Stomach smooth muscle (tissue), 2 donors: ENCODE data around the gene DUSP16.
"Not testable (repeated sequence)": the region's sequence is repeated elsewhere in the genome, so short reads cannot be mapped to it uniquely, and the experiment has no call there.

Source experiments
- H3K27ac ChIP-seq: one replicate; pipeline ENCODE4 v1.7.0; 2013; ENCODE audit warnings: mild to moderate bottlenecking, low read length, inconsistent platforms
- H3K27me3 ChIP-seq, 2 donors: one replicate each; pipeline ENCODE4 v1.7.0; 2013; ENCODE audit warnings: low read length in 2 of 2; ENCODE audit not compliant: insufficient read depth in 2 of 2, control insufficient read depth in 1 of 2
- H3K36me3 ChIP-seq, 2 donors: one replicate each; pipeline ENCODE4 v1.7.0; 2013; ENCODE audit warnings: low read length in 2 of 2; ENCODE audit not compliant: control insufficient read depth in 2 of 2, insufficient read depth in 2 of 2
- H3K4me1 ChIP-seq: one replicate; pipeline ENCODE4 v1.7.0; 2013; ENCODE audit warnings: low read length; ENCODE audit not compliant: control insufficient read depth, insufficient read depth
- H3K4me3 ChIP-seq, 2 donors: one replicate each; pipeline ENCODE4 v1.7.0; 2013; ENCODE audit warnings: low read length in 2 of 2
- H3K9ac ChIP-seq, 2 donors: one replicate each; pipeline ENCODE4 v1.7.0; 2013; ENCODE audit warnings: low read length in 2 of 2, mild to moderate bottlenecking in 1 of 2
- H3K9me3 ChIP-seq, 2 donors: one replicate each; pipeline ENCODE4 v1.7.0; 2013; ENCODE audit warnings: low read length in 2 of 2; ENCODE audit not compliant: control insufficient read depth in 2 of 2
- donor health status: healthy.
- donor health status: Pancreatic carcinoma.

Gene DUSP16

GRCh38 chr12:12508612-12509011 is 54.1 kb downstream of the DUSP16 start:
- no peak overlapping the region for H3K4me3 ChIP-seq
- H3K4me1 ChIP-seq, result no peaks in the 10 kb centered on the region
- H3K27ac ChIP-seq, result no peak overlapping the region

GRCh38 chr12:12507121-12507520 is 55.5 kb downstream of the DUSP16 start:
- Histone ChIP-seq H3K36me3 (no peaks in the 10 kb centered on the region), H3K9me3 (no peaks in the 10 kb centered on the region), H3K9ac (no peak overlapping the region), H3K4me1 (no peaks in the 10 kb centered on the region), H3K27me3 (no peaks in the 10 kb centered on the region), H3K4me3 (no peak overlapping the region), H3K27ac (no peak overlapping the region)

More at GRCh38 chr12:12508612-12509011, 54.1 kb downstream of the DUSP16 start:
- Histone ChIP-seq H3K27me3 (no peaks in the 10 kb centered on the region), H3K9me3 (no peaks in the 10 kb centered on the region), H3K36me3 (no peaks in the 10 kb centered on the region), H3K9ac (no peak overlapping the region)

- H3K27me3 ChIP-seq, result no peaks in the 10 kb centered on the region
- H3K9ac ChIP-seq, result no peak overlapping the region
- no peak overlapping the region for H3K4me3 ChIP-seq
- H3K36me3 ChIP-seq, result no peaks in the 10 kb centered on the region
- H3K9me3 ChIP-seq, result no peaks in the 10 kb centered on the region
- no peaks in the 10 kb centered on the region for H3K4me1 ChIP-seq
- H3K27ac ChIP-seq, result no peak overlapping the region
Observed at GRCh38 chr12:12506496-12506890, 56.2 kb downstream of the DUSP16 start.

GRCh38 chr12:12505544-12506495 is 56.8 kb downstream of the DUSP16 start:
- H3K4me3 ChIP-seq, result peak overlapping the region in 1 of 2 donors; percentile 9
- no peak overlapping the region for H3K9ac ChIP-seq

GRCh38 chr12:12503384-12504078 is 59.1 kb downstream of the DUSP16 start:
- Histone ChIP-seq H3K27me3 (no peaks in the 10 kb centered on the region), H3K4me3 (no peak overlapping the region), H3K36me3 (peaks cover 0 to 6% of the 10 kb centered on the region in 2 donors), H3K9ac (no peak overlapping the region), H3K4me1 (no peaks in the 10 kb centered on the region), H3K9me3 (no peaks in the 10 kb centered on the region), H3K27ac (no peak overlapping the region)

More at GRCh38 chr12:12505544-12506495, 56.8 kb downstream of the DUSP16 start:
- peak overlapping the region; percentile 26 for H3K27ac ChIP-seq
- H3K4me1 ChIP-seq, result no peaks in the 10 kb centered on the region
- no peaks in the 10 kb centered on the region for H3K9me3 ChIP-seq
- no peaks in the 10 kb centered on the region for H3K36me3 ChIP-seq
- no peaks in the 10 kb centered on the region for H3K27me3 ChIP-seq

- H3K4me3 ChIP-seq, result no peak overlapping the region
- no peak overlapping the region for H3K27ac ChIP-seq
- no peaks in the 10 kb centered on the region for H3K9me3 ChIP-seq
- H3K27me3 ChIP-seq, result no peaks in the 10 kb centered on the region
- H3K36me3 ChIP-seq, result peaks cover 0 to 6% of the 10 kb centered on the region in 2 donors
- H3K9ac ChIP-seq, result no peak overlapping the region
- H3K4me1 ChIP-seq, result no peaks in the 10 kb centered on the region
Observed at GRCh38 chr12:12502815-12503151, 59.9 kb downstream of the DUSP16 start.

GRCh38 chr12:12502130-12502814 is 60.4 kb downstream of the DUSP16 start:
- not testable (repeated sequence) for H3K4me3 ChIP-seq, H3K4me1 ChIP-seq, H3K27ac ChIP-seq, H3K27me3 ChIP-seq, H3K36me3 ChIP-seq, H3K9me3 ChIP-seq, H3K9ac ChIP-seq

GRCh38 chr12:12501121-12501520 is 61.5 kb downstream of the DUSP16 start:
- H3K27ac ChIP-seq, result no peak overlapping the region
- H3K9me3 ChIP-seq, result no peaks in the 10 kb centered on the region
- H3K9ac ChIP-seq, result no peak overlapping the region
- no peaks in the 10 kb centered on the region for H3K27me3 ChIP-seq
- H3K4me1 ChIP-seq, result no peaks in the 10 kb centered on the region
- H3K4me3 ChIP-seq, result no peak overlapping the region
- H3K36me3 ChIP-seq, result peaks cover 0 to 6% of the 10 kb centered on the region in 2 donors

- H3K4me1 ChIP-seq, result no peaks in the 10 kb centered on the region
- H3K27me3 ChIP-seq, result no peaks in the 10 kb centered on the region
- no peak overlapping the region for H3K27ac ChIP-seq
- H3K9me3 ChIP-seq, result no peaks in the 10 kb centered on the region
- peaks cover 0 to 6% of the 10 kb centered on the region in 2 donors for H3K36me3 ChIP-seq
- H3K9ac ChIP-seq, result no peak overlapping the region
- no peak overlapping the region for H3K4me3 ChIP-seq
Observed at GRCh38 chr12:12499909-12500604, 62.6 kb downstream of the DUSP16 start.

- Histone ChIP-seq H3K4me3 (no peak overlapping the region), H3K36me3 (peaks cover 0 to 6% of the 10 kb centered on the region in 2 donors), H3K4me1 (no peaks in the 10 kb centered on the region), H3K27ac (no peak overlapping the region), H3K9ac (no peak overlapping the region), H3K27me3 (no peaks in the 10 kb centered on the region), H3K9me3 (no peaks in the 10 kb centered on the region)
Observed at GRCh38 chr12:12498210-12498609, 64.5 kb downstream of the DUSP16 start.
